ENCODE data around the gene KLHL28.
"Not testable (repeated sequence)": the region's sequence is repeated elsewhere in the genome, so short reads cannot be mapped to it uniquely, and the experiment has no call there.

KLHL28 gene

GRCh38 chr14:44896275-44897040 lies 65.3 kb downstream of the KLHL28 start:
- DNase-seq (ENCODE audit: low read depth) = no peak

- no peak for DNase-seq (ENCODE audit: low read depth)
Measured at GRCh38 chr14:44895716-44896115, 66.0 kb downstream of the KLHL28 start.

DNA sequence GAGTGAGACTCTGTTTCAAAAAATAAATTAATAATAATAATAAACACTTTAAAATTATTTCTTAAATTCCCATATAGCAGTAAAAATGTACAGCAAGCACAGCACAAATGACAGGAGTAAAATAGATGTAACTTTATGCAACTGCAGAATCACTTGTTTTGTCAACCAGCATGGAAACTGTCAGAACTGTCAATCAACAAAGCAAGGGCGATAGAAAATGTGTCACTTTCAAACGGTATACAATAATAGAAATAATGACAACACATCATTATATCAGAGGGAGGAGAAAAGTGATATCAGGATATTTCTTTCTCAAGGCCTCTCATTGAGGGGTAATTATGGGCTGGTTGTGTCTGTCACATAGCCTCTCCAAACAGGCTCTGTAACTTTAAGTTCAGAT lies 68.2 kb downstream of the KLHL28 start:
- no peak for DNase-seq (ENCODE audit: low read depth)

DNA sequence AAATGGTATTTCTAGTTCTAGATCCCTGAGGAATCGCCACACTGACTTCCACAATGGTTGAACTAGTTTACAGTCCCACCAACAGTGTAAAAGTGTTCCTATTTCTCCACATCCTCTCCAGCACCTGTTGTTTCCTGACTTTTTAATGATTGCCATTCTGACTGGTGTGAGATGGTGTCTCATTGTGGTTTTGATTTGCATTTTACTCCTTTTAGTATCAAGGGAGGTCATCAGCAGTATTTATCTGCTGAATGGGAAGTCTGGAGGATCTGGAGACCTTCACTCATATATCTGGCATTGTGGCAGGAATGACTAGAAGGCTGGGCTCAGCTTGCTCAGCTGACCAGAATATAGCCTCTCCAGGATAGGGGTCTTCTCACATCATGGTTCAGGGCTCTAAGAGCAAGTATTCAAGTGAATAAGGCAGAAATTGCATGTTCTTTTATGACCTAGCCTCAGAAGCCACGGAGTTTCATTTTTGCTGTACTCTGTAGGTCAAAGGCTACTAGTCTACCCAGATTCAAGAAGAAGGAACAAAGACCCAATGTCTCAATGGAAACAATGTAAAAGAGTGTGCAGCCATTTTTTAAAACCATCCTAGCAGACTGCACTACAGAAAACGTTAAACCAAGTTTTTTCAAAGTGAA lies 69.9 kb downstream of the KLHL28 start:
- not testable (repeated sequence) for DNase-seq (ENCODE audit: low read depth)

GRCh38 chr14:44889595-44890471 lies 71.9 kb downstream of the KLHL28 start:
- DNase-seq (ENCODE audit: low read depth) = no peak

- no peak for DNase-seq (ENCODE audit: low read depth)
Measured at GRCh38 chr14:44887596-44887955, 74.2 kb downstream of the KLHL28 start.

DNA sequence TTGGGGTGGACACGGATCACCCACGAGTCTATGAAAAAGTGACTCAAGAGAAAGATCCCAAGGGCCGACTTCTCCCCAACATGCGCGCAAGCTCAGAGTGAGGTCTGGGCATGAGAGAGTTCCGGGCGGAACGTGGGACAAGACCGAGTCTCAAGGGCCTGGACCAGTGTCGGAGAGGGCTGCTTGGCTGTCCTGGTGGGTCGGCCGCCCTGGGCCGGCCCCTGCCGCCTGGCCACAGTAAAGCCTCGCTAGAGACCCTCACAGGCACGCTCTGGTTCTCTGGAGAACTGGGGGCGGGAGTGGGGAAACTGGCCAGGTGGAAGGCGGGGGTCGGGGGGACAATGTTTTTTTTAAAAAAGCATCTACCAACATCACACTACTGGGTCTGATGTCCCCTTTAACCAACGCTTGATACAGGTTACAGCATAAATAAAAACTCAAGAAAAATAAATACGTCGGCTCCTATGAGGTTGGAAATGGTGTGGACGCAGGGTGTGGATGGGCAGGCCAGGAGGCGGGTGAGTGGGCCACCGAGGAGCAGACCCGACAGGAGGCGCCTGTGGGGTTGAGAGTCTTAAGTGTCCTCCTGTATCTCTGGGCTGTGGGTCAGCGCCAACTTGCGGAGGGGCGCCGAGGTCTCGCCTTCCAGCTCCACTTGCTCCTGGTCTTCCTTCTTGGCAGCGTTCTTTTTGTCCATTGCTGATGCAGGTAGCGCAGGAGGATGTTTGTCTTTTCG lies 74.7 kb downstream of the KLHL28 start:
- no peak for DNase-seq (ENCODE audit: low read depth)

DNA sequence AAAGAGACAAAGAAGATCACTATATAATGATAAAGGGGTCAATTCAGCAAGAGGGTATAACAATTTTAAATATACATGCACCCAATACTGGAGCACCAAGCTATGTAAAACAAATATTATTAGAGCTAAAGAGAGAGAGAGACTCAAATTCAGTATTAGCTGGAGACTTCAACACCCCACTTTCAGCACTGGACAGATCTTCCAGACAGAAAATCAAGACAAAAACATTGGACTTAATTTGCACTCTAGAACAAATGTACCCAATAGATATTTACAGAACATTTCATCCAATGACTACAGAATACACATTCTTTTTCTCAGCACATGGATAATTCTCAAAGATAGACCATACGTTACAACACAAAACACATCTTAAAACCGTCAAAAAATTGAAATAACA lies 81.0 kb downstream of the KLHL28 start:
- no peak for DNase-seq (ENCODE audit: low read depth)
